Hepatocyte (in vitro differentiated cells): Measurements from ENCODE around the gene CAPNS2. TPM values are rescaled to one million over a fixed set of nuclear protein-coding genes. Genes with fewer than 3 reads are reported as not detected.

Experiments used
- DNase-seq: peaks from one replicate; pipeline ENCODE4 v3.0.0-alpha.2; 2016; ENCODE audit warnings: low spot score
- H2AFZ ChIP-seq: fragments of 200-600 bp; sonication (generic); 2 replicates; pipeline ENCODE4 v1.6.0; 2016; ENCODE audit warnings: antibody characterized with exemption, mild to moderate bottlenecking
- H3K27ac ChIP-seq: fragments of 200-600 bp; sonication (generic); 2 replicates; pipeline ENCODE4 v1.5.1; 2016; ENCODE audit warnings: mild to moderate bottlenecking
- H3K27me3 ChIP-seq: fragments of 200-600 bp; sonication (generic); 2 replicates; pipeline ENCODE4 v1.6.1; 2016
- H3K36me3 ChIP-seq: fragments of 200-600 bp; sonication (generic); replicated peaks from 2 replicates; pipeline ENCODE4 v1.5.1; 2016; ENCODE audit warnings: low read depth; ENCODE audit not compliant: insufficient read depth
- H3K4me1 ChIP-seq: fragments of 200-600 bp; sonication (generic); 2 replicates; pipeline ENCODE4 v1.5.1; 2016; ENCODE audit warnings: mild to moderate bottlenecking, moderate library complexity; ENCODE audit not compliant: insufficient read depth
- H3K4me2 ChIP-seq: fragments of 200-600 bp; sonication (generic); 2 replicates; pipeline ENCODE4 v1.6.0; 2016
- H3K4me3 ChIP-seq: fragments of 200-600 bp; sonication (generic); 2 replicates; pipeline ENCODE4 v1.5.1; 2016; ENCODE audit warnings: mild to moderate bottlenecking
- H3K79me2 ChIP-seq: fragments of 200-600 bp; sonication (generic); 2 replicates; pipeline ENCODE4 v1.6.0; 2017; ENCODE audit warnings: mild to moderate bottlenecking
- H3K9me2 ChIP-seq: fragments of 200-600 bp; sonication (generic); replicated peaks from 2 replicates; pipeline ENCODE4 v1.6.0; 2017; ENCODE audit warnings: mild to moderate bottlenecking; ENCODE audit not compliant: insufficient read depth
- H3K9me3 ChIP-seq: fragments of 200-600 bp; sonication (generic); 2 replicates; pipeline ENCODE4 v1.5.1; 2016; ENCODE audit warnings: low read depth, mild to moderate bottlenecking
- H4K20me1 ChIP-seq: fragments of 200-600 bp; sonication (generic); 2 replicates; pipeline ENCODE4 v1.6.0; 2016; ENCODE audit warnings: mild to moderate bottlenecking; ENCODE audit not compliant: insufficient read depth, poor library complexity, severe bottlenecking
- EZH2 ChIP-seq: fragments of 200-600 bp; sonication (generic); IDR thresholded peaks from 2 replicates; pipeline ENCODE4 v1.6.1; 2016; ENCODE audit warnings: antibody characterized with exemption, mild to moderate bottlenecking, borderline replicate concordance
- EZH2phosphoT487 ChIP-seq: fragments of 200-600 bp; sonication (generic); IDR thresholded peaks from one replicate; pipeline ENCODE4 v1.6.1; 2018; ENCODE audit warnings: antibody characterized with exemption, mild to moderate bottlenecking, low read depth, moderate library complexity; ENCODE audit not compliant: unreplicated experiment, severe bottlenecking
- WGBS: methylation state at CpG from one replicate; pipeline ENCODE4 v1.1.6; 2016; ENCODE audit warnings: low lambda C conversion rate; ENCODE audit errors: missing lambda C conversion rate; 5-methylcytosine and 5-hydroxymethylcytosine counted together
- polyA plus RNA-seq: library from polyadenylated mRNA; unstranded; fragments of >200 nt; fragmentation: Nextera tagmentation; extraction: Ambion mirVana; gene quantifications from 2 replicates; pipeline ENCODE4 v1.2.1, GENCODE V29; 2016
- total RNA-seq: library from RNA; depleted of rRNA; stranded (reverse); fragments of >200 nt; gene quantifications from 2 replicates; pipeline ENCODE4 v1.2.3, GENCODE V29; 2014
- TF ChIP-seq, protein P1 (sequence below): fragments of 200-600 bp; sonication (generic); IDR thresholded peaks from 2 replicates; pipeline ENCODE4 v1.5.1; 2016; ENCODE audit warnings: antibody characterized with exemption, mild to moderate bottlenecking; ENCODE audit not compliant: poor library complexity

Gene CAPNS2
- total and polyA plus RNA-seq, 2 experiments from 2014 or later, result 0.30 TPM; not detected in 1

DNA sequence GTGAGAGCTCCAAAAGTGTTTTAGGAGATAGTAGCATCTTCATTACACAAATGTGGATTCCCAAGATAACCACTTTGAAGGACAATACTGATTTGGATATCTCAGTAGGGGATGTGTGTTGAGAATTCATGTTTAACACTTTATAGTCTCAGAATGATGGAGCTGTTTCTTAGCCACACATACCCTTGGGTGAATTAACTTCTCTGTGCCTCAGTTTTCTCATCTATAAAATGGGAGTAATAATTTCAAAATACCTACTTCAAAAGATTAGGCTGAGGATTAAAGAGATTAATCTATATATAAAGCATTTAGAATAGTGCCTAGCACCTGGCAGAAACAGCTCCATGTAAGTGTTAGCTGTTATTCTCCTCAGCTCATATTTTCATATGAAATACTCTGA, 38.6 kb upstream of the CAPNS2 start:
- H3K9me2 ChIP-seq, result no peaks in the 10 kb centered on the region
- H4K20me1 ChIP-seq, result no peaks in the 10 kb centered on the region
- TF ChIP-seq, protein P1, sequence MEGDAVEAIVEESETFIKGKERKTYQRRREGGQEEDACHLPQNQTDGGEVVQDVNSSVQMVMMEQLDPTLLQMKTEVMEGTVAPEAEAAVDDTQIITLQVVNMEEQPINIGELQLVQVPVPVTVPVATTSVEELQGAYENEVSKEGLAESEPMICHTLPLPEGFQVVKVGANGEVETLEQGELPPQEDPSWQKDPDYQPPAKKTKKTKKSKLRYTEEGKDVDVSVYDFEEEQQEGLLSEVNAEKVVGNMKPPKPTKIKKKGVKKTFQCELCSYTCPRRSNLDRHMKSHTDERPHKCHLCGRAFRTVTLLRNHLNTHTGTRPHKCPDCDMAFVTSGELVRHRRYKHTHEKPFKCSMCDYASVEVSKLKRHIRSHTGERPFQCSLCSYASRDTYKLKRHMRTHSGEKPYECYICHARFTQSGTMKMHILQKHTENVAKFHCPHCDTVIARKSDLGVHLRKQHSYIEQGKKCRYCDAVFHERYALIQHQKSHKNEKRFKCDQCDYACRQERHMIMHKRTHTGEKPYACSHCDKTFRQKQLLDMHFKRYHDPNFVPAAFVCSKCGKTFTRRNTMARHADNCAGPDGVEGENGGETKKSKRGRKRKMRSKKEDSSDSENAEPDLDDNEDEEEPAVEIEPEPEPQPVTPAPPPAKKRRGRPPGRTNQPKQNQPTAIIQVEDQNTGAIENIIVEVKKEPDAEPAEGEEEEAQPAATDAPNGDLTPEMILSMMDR, result no peak
- no peak for TF ChIP-seq EZH2phosphoT487
- TF ChIP-seq EZH2, result no peak
- H3K27me3 ChIP-seq, result no peaks in the 10 kb centered on the region
- H3K4me1 ChIP-seq, result peaks cover 3% of the 10 kb centered on the region
- no peaks in the 10 kb centered on the region for H3K79me2 ChIP-seq
- no peak overlapping the region for H3K4me3 ChIP-seq
- DNase-seq, result no peak
- H2AFZ ChIP-seq, result no peak overlapping the region
- no peak overlapping the region for H3K4me2 ChIP-seq
- no peaks in the 10 kb centered on the region for H3K9me3 ChIP-seq
- no peaks in the 10 kb centered on the region for H3K36me3 ChIP-seq
- H3K27ac ChIP-seq, result no peak overlapping the region

DNA sequence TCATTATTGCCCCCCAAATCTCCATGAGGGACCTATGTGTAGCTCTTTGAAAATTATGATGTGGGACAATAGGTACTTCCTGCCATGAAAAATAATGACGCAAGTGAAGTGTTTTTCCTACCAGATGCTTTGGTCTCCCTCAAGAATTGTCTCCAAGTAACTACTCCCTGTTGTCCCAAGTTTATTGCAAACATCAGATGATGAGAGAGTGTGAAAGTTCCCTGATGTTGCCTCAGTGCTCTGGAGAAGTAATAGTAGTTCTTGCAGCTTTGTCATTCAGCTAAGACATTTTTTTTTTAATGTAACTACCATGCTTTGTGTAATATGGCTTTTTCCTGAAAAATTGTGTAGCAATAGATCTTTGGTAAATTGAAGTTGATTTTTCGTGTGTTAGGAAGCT, 37.5 kb upstream of the CAPNS2 start:
- no peak for DNase-seq
- Histone ChIP-seq H3K27me3 (no peaks in the 10 kb centered on the region), H3K4me3 (no peak overlapping the region), H2AFZ (no peak overlapping the region), H3K4me1 (peaks cover 3% of the 10 kb centered on the region), H3K36me3 (no peaks in the 10 kb centered on the region), H3K27ac (no peak overlapping the region), H3K9me2 (no peaks in the 10 kb centered on the region), H3K79me2 (no peaks in the 10 kb centered on the region), H3K9me3 (no peaks in the 10 kb centered on the region), H3K4me2 (no peak overlapping the region), H4K20me1 (no peaks in the 10 kb centered on the region)
- TF ChIP-seq EZH2, result no peak
- TF ChIP-seq, protein P1, result no peak
- TF ChIP-seq EZH2phosphoT487, result no peak
- WGBS, result 80% methylated on average over 2 of the region's 2 CpGs

DNA sequence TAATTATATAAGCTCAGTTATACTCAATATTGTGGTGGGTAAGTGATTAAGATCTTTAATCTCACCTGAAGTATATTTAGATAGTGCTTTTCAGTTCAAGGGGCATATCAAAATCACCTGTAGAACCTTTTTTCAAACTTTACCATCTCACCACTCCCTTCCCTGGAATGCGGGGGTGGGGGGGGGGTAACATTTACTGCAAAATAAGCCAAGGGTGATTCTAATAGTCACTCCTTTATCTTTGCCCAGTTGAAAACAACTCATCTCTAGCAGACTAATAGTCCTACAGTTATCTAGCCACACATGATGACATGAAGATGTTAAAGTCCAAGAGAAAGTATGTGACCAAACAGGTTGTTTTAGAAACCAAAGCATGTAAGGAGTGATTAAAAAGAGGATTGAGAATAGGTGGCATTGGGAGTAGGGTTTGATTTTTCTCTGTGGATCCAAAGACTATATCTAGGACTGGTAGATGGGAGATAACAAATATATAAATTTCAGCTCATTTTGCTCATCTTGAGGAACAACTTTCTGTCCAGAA, 36.1 kb upstream of the CAPNS2 start:
- Histone ChIP-seq H3K36me3 (no peaks in the 10 kb centered on the region), H3K79me2 (no peaks in the 10 kb centered on the region), H2AFZ (no peak overlapping the region), H4K20me1 (no peaks in the 10 kb centered on the region), H3K9me3 (no peaks in the 10 kb centered on the region), H3K4me2 (no peak overlapping the region), H3K27ac (peak overlapping the region; percentile 21), H3K27me3 (no peaks in the 10 kb centered on the region), H3K4me1 (peaks cover 3% of the 10 kb centered on the region), H3K4me3 (no peak overlapping the region), H3K9me2 (no peaks in the 10 kb centered on the region)
- peak; percentile 7 for DNase-seq
- TF ChIP-seq, protein P1, result no peak
- TF ChIP-seq EZH2 (no peak), EZH2phosphoT487 (no peak)
- WGBS, result 80% methylated on average over 1 of the region's 1 CpG

DNA sequence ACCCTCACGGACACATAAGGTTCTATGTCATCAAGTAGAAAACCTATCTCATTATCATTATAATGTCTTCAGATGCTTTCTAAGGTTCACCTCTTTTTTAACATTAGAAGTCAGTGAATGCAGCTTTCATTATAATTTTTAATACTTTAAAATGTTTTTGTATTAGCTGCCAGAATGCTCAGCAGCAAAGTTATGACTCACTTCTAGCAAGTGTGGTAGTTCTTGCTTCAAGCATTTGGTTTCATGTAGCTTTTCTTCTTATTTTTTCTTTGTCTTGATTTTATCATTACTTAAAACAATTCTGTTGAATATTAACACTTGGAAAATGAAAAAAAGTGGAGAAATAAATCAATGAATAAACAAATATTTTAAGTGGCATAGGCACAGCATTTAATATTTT, 34.3 kb upstream of the CAPNS2 start:
- Histone ChIP-seq H2AFZ (no peak overlapping the region), H3K36me3 (no peaks in the 10 kb centered on the region), H4K20me1 (no peaks in the 10 kb centered on the region), H3K27ac (no peak overlapping the region), H3K79me2 (no peaks in the 10 kb centered on the region), H3K9me3 (no peaks in the 10 kb centered on the region), H3K4me1 (peaks cover 3% of the 10 kb centered on the region), H3K27me3 (no peaks in the 10 kb centered on the region), H3K9me2 (no peaks in the 10 kb centered on the region), H3K4me2 (no peak overlapping the region), H3K4me3 (no peak overlapping the region)
- no peak for DNase-seq
- TF ChIP-seq EZH2phosphoT487 (no peak), EZH2 (no peak)
- TF ChIP-seq, protein P1, result no peak
- 97% methylated on average over 1 of the region's 1 CpG for WGBS
